Measurements from ENCODE around the gene ABCC11.

ABCC11 gene

GRCh38 chr16:48235058-48235555 is 12.2 kb downstream of the ABCC11 start:
- H3K4me3 ChIP-seq (ENCODE audit: low read depth, low read length), result no peak overlapping the region
- no peak for TF ChIP-seq CTCF (IDR thresholded peaks at IDR 0.05; ENCODE audit: low read depth, low read length)

GRCh38 chr16:48234630-48235029 is 12.7 kb downstream of the ABCC11 start:
- H3K4me3 ChIP-seq (ENCODE audit: low read depth, low read length), result no peak overlapping the region

GRCh38 chr16:48232493-48233040 is 14.8 kb downstream of the ABCC11 start:
- no peak overlapping the region for H3K4me3 ChIP-seq (ENCODE audit: low read depth, low read length)
- no peak for TF ChIP-seq CTCF (IDR thresholded peaks at IDR 0.05; ENCODE audit: low read depth, low read length)

More at GRCh38 chr16:48234630-48235029, 12.7 kb downstream of the ABCC11 start:
- TF ChIP-seq CTCF (IDR thresholded peaks at IDR 0.05; ENCODE audit: low read depth, low read length), result no peak

- TF ChIP-seq CTCF (IDR thresholded peaks at IDR 0.05; ENCODE audit: low read depth, low read length), result peak; percentile 67
- no peak overlapping the region for H3K4me3 ChIP-seq (ENCODE audit: low read depth, low read length)
Observed at GRCh38 chr16:48231727-48232492, 15.4 kb downstream of the ABCC11 start.

GRCh38 chr16:48225456-48225855 is 21.9 kb downstream of the ABCC11 start:
- no peak overlapping the region for H3K4me3 ChIP-seq (ENCODE audit: low read depth, low read length)
- no peak for TF ChIP-seq CTCF (IDR thresholded peaks at IDR 0.05; ENCODE audit: low read depth, low read length)

- TF ChIP-seq CTCF (IDR thresholded peaks at IDR 0.05; ENCODE audit: low read depth, low read length), result no peak
- H3K4me3 ChIP-seq (ENCODE audit: low read depth, low read length), result no peak overlapping the region
Observed at GRCh38 chr16:48223490-48223889, 23.8 kb downstream of the ABCC11 start.

GRCh38 chr16:48220891-48221290 is 26.4 kb downstream of the ABCC11 start:
- H3K4me3 ChIP-seq (ENCODE audit: low read depth, low read length), result no peak overlapping the region
- no peak for TF ChIP-seq CTCF (IDR thresholded peaks at IDR 0.05; ENCODE audit: low read depth, low read length)
